Measurements from ENCODE around the gene SCUBE2.

DNA sequence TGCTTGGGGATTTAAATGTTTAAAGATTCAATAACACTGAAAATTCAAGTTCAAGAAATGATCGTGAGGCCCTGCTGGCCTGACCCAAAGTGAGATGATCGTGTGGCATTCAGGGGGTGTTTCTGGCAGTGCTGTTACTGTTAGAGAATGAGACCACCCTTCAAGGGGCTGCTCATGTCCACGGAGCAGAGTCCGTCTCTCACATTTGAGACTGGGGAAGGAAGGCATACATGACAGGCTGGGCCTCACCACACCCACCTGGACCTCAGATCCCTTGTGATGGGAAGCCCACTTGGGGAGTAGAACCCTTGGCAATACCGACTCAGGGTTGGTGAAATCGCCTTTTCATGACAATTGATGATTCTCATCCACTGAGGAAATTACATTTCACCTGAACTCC lies 71.5 kb downstream of the SCUBE2 start:
- no peak for TF ChIP-seq EZH2 (IDR thresholded peaks at IDR 0.05; ENCODE audit: insufficient read depth, poor library complexity, severe bottlenecking)
- no peak for TF ChIP-seq EZH2phosphoT487 (IDR thresholded peaks at IDR 0.05; ENCODE audit: insufficient read depth, low read depth)
